Body of pancreas (tissue), 4 donors: ENCODE data around the gene BMP7.

Experiments
- CTCF ChIP-seq, 7 experiments: fragments of 450-650 bp in 4 of 7; fragments of 200-600 bp in 3 of 7; sonication (generic) in 3 of 7; IDR thresholded peaks; one replicate each; pipeline ENCODE4 v1.5.1; 2016 to 2019; ENCODE audit warnings: antibody characterized with exemption in 7 of 7
- POLR2A ChIP-seq, 3 donors: fragments of 450-650 bp; IDR thresholded peaks; one replicate each; pipeline ENCODE4 v1.6.1; 2016; ENCODE audit warnings: antibody characterized with exemption in 3 of 3, mild to moderate bottlenecking in 2 of 3

DNA sequence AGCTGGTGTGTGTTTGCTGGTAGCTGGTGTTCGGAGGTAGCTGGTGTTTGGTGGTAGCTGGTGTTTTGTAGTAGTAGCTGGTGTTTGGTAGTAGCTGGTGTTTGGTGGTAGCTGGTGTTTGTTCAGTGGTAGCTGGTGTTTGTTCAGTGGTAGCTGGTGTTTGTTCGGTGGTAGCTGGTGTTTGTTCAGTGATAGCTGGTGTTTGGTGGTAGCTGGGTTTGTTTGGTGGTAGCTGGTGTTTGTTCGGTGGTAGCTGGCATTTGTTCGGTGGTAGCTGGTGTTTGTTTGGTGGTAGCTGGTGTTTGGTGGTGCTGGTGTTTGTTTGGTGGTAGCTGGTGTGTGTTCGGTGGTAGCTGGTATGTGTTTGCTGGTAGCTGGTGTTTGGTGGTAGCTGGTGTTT is 48.0 kb downstream of the BMP7 start:
- TF ChIP-seq CTCF (IDR thresholded peaks at IDR 0.05) (no peak), POLR2A (IDR thresholded peaks at IDR 0.05) (no peak)
